GM23338 (cell line): Measurements from ENCODE around the gene RBBP8.

Experiments used
- CTCF ChIP-seq, 2 experiments: fragments of 200-600 bp in 1 of 2; sonication (generic) in 1 of 2; conservative IDR thresholded peaks; 2 replicates each; pipeline versions ENCODE4 v1.5.1 to v1.6.1; 2016 to 2017; ENCODE audit warnings: antibody characterized with exemption in 2 of 2, low read depth in 2 of 2, mild to moderate bottlenecking in 2 of 2, moderate library complexity in 1 of 2
- POLR2AphosphoS5 ChIP-seq: IDR thresholded peaks from 2 replicates; pipeline ENCODE4 v1.6.1; 2016; ENCODE audit warnings: antibody characterized with exemption, low read depth
- ZNF331 ChIP-seq: fragments of 250-450 bp; sonication (Bioruptor Pico); IDR thresholded peaks from 2 replicates; pipeline ENCODE4 v1.5.0; 2020; ENCODE audit warnings: low read depth, mild to moderate bottlenecking, moderate library complexity

DNA sequence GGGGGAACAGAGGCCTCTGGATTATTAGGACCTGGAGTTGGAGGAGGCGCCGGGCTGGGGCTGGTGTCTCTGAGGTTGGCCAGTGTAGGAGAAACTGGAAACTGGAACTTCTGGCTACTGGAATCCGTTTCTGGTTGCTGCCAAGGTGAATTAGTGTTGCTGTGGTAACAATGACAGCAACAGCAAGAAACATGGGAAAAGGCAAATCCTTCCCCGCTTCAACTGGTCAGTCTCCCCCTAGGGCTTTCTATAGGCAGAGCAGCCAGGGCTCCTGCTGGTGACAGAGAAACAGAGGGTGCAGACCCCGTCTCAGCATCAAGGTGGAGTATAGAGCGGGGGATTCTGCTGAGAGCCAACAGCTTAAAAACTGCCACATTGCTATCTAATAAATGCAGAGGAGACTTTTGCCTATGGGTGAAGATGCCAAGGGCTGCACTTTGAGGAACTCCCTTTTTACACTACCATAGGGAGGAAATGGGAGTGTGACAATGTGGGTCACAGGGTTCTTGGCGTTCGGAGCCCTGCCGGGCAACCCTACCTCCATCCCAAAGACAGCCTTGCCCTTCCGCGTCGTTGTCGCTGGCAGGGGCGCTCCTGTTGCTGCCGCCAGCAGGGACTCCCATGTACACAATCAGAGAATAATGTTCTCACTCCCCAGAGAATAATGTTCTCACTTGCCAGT, 120.8 kb downstream of the RBBP8 start:
- TF ChIP-seq ZNF331 (no peak), CTCF (conservative IDR thresholded peaks at IDR 0.05; ENCODE audit: low read depth in 2 of 2) (peak; percentile 51 to 59), POLR2AphosphoS5 (no peak)
